OCI-LY1 (cell line): Measurements from ENCODE around the gene LSM10.

Experiments
- CTCF ChIP-seq: fragments of 200-600 bp; sonication (generic), shearing (Covaris generic); IDR thresholded peaks from 2 replicates; pipeline ENCODE4 v1.5.1; 2017; ENCODE audit warnings: mild to moderate bottlenecking, antibody characterized with exemption, low read length, moderate library complexity, mixed read lengths
- EZH2 ChIP-seq: fragments of 200-600 bp; sonication (generic), shearing (Covaris generic); IDR thresholded peaks from 2 replicates; pipeline ENCODE4 v1.8.0; 2017; ENCODE audit warnings: borderline replicate concordance, mixed run types, mild to moderate bottlenecking, antibody characterized with exemption, low read length, moderate library complexity, mixed read lengths

GRCh38 chr1:36397378-36398230, at the start of gene LSM10:
- TF ChIP-seq EZH2 (no peak), CTCF (no peak)
